GM21360 (cell line): Measurements from ENCODE around the gene ANAPC16.
"Not testable (repeated sequence)": the region's sequence is repeated elsewhere in the genome, so short reads cannot be mapped to it uniquely, and the experiment has no call there.

ENCODE experiments used
- ATAC-seq: cut with Tn5 transposase; IDR thresholded peaks from one replicate; pipeline ENCODE4 v1.9.1; 2021; ENCODE audit warnings: mild to moderate bottlenecking, moderate library complexity; ENCODE audit not compliant: unreplicated experiment

Gene ANAPC16

DNA sequence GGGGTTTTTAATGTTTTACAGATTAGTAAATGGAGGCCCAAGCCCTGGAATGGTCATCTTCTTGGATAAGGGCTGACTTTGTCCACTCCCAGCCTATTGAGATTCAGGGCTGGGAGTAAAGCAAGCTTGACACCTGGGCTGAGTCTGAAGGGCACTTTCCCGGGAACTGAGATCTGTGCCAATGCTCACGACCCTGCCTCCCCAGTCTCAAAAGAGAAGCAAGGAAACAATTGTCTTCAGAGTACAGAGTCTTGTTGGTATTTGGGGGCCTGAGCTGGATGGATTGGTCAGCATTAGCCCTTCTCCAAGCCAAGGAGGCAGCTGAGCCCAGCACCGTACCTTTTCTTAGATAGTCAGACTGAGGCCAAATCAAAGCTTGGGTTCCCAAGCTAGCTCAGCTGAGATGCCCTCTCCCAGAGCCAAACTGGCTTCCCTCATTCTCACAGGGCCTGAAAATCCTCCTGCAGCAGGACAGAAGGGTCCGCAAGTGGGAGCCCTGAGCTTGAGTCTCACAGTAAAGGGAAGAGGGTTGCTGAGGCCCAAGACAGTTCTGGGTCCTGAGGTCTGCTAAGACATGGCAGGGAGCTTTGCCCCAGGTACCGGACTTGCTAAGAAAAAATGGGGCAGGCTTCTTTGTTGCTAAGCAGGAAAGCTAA is 61.7 kb downstream of the ANAPC16 start:
- ATAC-seq: no peak

DNA sequence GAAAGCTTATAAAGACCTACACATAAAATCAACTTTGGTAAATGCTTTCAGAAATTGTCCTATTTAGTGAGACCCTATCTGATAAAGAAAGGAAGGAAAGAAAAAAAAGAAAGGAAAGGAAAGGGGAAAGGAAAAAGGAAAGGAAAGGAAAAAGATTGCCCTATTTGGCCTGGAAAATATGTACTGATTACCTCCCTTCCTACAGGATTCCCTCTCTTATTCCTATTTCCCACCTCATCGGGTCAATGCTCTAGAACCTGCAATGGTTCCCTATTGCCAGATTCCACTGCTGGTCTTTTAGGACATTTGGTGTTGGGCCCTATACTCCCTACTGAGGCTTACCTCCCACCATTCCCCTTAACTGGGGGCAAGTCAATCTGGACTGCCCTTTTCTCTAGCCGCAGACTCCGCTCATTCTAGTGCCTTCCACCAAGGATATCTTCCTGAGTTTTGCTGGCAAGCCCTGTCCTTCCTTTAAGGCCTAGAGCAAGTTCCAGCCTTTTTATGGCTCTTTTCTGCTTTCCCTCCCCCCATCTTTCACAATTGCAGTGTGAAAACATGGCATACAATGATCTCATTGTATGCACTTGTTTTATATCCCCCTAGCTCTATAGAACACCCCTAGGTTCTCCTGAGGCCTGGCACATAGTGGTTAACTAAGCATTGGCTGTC is 62.3 kb downstream of the ANAPC16 start:
- no peak for ATAC-seq

GRCh38 chr10:72278668-72279393 is 63.0 kb downstream of the ANAPC16 start:
- no peak for ATAC-seq

- not testable (repeated sequence) for ATAC-seq
Observed at GRCh38 chr10:72279587-72279986, 63.8 kb downstream of the ANAPC16 start.

- ATAC-seq: no peak
Observed at GRCh38 chr10:72283131-72283530, 67.3 kb downstream of the ANAPC16 start.
